GM12891 (cell line): ENCODE measurements around the gene GGCX.

Experiments
- PAX5 ChIP-seq: IDR thresholded peaks from 2 replicates; pipeline ENCODE4 v1.6.1; 2011; ENCODE audit warnings: low read length, moderate library complexity, mild to moderate bottlenecking; ENCODE audit not compliant: insufficient read depth, severe bottlenecking
- POLR2A ChIP-seq: IDR thresholded peaks from 2 replicates; pipeline ENCODE4 v1.6.1; 2011; ENCODE audit warnings: low read depth, low read length, control low read depth
- POLR2AphosphoS5 ChIP-seq: IDR thresholded peaks from 2 replicates; pipeline ENCODE4 v1.6.1; 2011; ENCODE audit warnings: low read depth, low read length, control low read depth
- TAF1 ChIP-seq: IDR thresholded peaks from 2 replicates; pipeline ENCODE4 v1.6.1; 2011; ENCODE audit warnings: low read depth, low read length, control low read depth

DNA sequence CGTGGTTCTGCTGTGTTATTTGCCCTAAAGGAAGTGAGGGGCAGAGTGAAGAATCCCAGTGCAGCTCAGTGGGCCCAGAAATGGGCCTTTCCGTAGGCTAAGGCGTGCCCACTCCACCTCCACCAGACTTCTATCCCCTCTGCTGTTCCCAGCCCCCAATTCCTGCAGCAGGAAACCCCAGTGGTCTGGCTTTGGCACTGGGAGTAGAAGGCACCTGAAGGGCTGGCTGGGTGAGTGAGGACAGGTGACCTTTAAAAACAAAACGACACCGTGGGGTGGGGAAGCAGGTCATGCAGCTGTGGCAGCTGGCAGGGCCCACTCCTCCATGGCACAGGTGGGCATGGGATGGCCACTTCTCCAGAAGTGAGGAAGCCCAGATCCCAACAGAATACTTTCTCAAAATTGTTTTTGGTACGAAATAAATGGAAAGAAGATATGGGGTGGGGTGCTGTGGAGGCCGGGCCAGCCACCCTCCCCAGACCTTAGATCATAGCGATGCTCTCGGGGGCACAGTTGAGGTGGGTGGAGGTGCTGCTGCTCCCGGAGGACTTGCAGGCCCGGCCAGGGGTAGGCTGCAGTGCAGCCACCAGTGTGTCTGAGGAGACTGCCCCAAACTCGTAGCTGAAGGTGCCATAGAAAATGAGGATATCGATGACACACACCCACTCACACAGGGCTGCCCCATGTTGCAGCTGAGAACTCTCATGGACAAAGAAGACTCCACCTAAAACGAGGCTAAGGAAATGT is 37.5 kb upstream of the GGCX start:
- TF ChIP-seq POLR2AphosphoS5, result no peak
- no peak for TF ChIP-seq TAF1
- TF ChIP-seq PAX5, result no peak
- no peak for TF ChIP-seq POLR2A
